GM23338 (cell line): Measurements from ENCODE around the gene EIF3B. TPM values are rescaled to one million over a fixed set of nuclear protein-coding genes. Genes with fewer than 3 reads are reported as not detected.

Experiments used
- ATAC-seq: fragments of 200-7000 bp; cut with Tn5 transposase; 3 replicates; pipeline ENCODE4 v1.9.1; 2020
- DNase-seq: peaks from one replicate; pipeline ENCODE4 v3.0.0-alpha.2; 2015; ENCODE audit warnings: low spot score
- H2AFZ ChIP-seq: fragments of 200-600 bp; sonication (generic); 2 replicates; pipeline ENCODE4 v1.8.0; 2016; ENCODE audit warnings: antibody characterized with exemption, mild to moderate bottlenecking, moderate library complexity
- H3F3A ChIP-seq: fragments of 200-600 bp; sonication (generic); replicated peaks from 2 replicates; pipeline ENCODE4 v1.8.0; 2017; ENCODE audit warnings: antibody characterized with exemption, mixed run types, low read depth
- H3K27ac ChIP-seq: fragments of 200-600 bp; sonication (generic); 2 replicates; pipeline ENCODE4 v1.6.1; 2016; ENCODE audit warnings: low read depth
- H3K27me3 ChIP-seq: fragments of 200-600 bp; sonication (generic); 2 replicates; pipeline ENCODE4 v1.8.0; 2016; ENCODE audit warnings: mild to moderate bottlenecking, mixed run types, moderate library complexity; ENCODE audit not compliant: insufficient read depth
- H3K36me3 ChIP-seq: fragments of 200-600 bp; sonication (generic); 2 replicates; pipeline ENCODE4 v1.8.0; 2016; ENCODE audit warnings: mild to moderate bottlenecking; ENCODE audit not compliant: insufficient read depth
- H3K4me1 ChIP-seq: fragments of 200-600 bp; sonication (generic); 2 replicates; pipeline ENCODE4 v1.8.0; 2016; ENCODE audit warnings: mild to moderate bottlenecking, moderate library complexity; ENCODE audit not compliant: insufficient read depth
- H3K4me2 ChIP-seq: fragments of 200-600 bp; sonication (generic); 2 replicates; pipeline ENCODE4 v1.7.1; 2017; ENCODE audit warnings: mixed run types
- H3K4me3 ChIP-seq: fragments of 200-600 bp; sonication (generic); 2 replicates; pipeline ENCODE4 v1.6.1; 2016; ENCODE audit warnings: mixed run types
- H3K79me2 ChIP-seq: fragments of 200-600 bp; sonication (generic); replicated peaks from 2 replicates; pipeline ENCODE4 v1.8.0; 2017; ENCODE audit warnings: mild to moderate bottlenecking; ENCODE audit not compliant: insufficient read depth
- H3K9me2 ChIP-seq: fragments of 200-600 bp; sonication (generic); 2 replicates; pipeline ENCODE4 v1.8.0; 2017; ENCODE audit not compliant: insufficient read depth
- H4K20me1 ChIP-seq: fragments of 200-600 bp; sonication (generic); replicated peaks from 2 replicates; pipeline ENCODE4 v1.8.0; 2017; ENCODE audit warnings: mild to moderate bottlenecking; ENCODE audit not compliant: insufficient read depth
- H3K27ac Mint-ChIP-seq: 2 replicates; pipeline ENCODE4 v1.8.0; 2020; ENCODE audit warnings: inconsistent platforms, mild to moderate bottlenecking, moderate library complexity, mixed read lengths
- H3K27me3 Mint-ChIP-seq: 3 replicates; pipeline ENCODE4 v1.8.0; 2022; ENCODE audit warnings: low read depth, mild to moderate bottlenecking, moderate library complexity, mixed read lengths, inconsistent platforms; ENCODE audit not compliant: insufficient read depth, poor library complexity
- H3K36me3 Mint-ChIP-seq: 3 replicates; pipeline ENCODE4 v1.8.0; 2021; ENCODE audit warnings: low read depth, mild to moderate bottlenecking, inconsistent platforms, moderate library complexity, mixed read lengths
- H3K4me1 Mint-ChIP-seq: 3 replicates; pipeline ENCODE4 v1.8.0; 2020; ENCODE audit warnings: mild to moderate bottlenecking, inconsistent platforms, mixed read lengths
- H3K4me3 Mint-ChIP-seq: 3 replicates; pipeline ENCODE4 v1.8.0; 2021; ENCODE audit warnings: moderate library complexity, mild to moderate bottlenecking, inconsistent platforms, mixed read lengths
- H3K9me3 Mint-ChIP-seq: 3 replicates; pipeline ENCODE4 v1.8.0; 2020; ENCODE audit warnings: moderate library complexity, mild to moderate bottlenecking, inconsistent platforms, mixed read lengths
- CREB1 ChIP-seq: fragments of 250-450 bp; sonication (Bioruptor Pico); IDR thresholded peaks from 2 replicates; pipeline ENCODE4 v1.5.0; 2020; ENCODE audit warnings: low read depth, mild to moderate bottlenecking, moderate library complexity
- ETS1 ChIP-seq: IDR thresholded peaks from 2 replicates; pipeline ENCODE4 v1.6.1; 2016; ENCODE audit warnings: antibody characterized with exemption
- EZH2phosphoT487 ChIP-seq: fragments of 200-600 bp; sonication (generic); IDR thresholded peaks from one replicate; pipeline ENCODE4 v1.8.1; 2018; ENCODE audit warnings: antibody characterized with exemption; ENCODE audit not compliant: unreplicated experiment
- POLR2AphosphoS5 ChIP-seq: IDR thresholded peaks from 2 replicates; pipeline ENCODE4 v1.6.1; 2016; ENCODE audit warnings: antibody characterized with exemption, low read depth
- REST ChIP-seq: IDR thresholded peaks from one replicate; pipeline ENCODE4 v1.6.1; 2018; ENCODE audit warnings: antibody characterized with exemption; ENCODE audit not compliant: unreplicated experiment
- STAT1 ChIP-seq: IDR thresholded peaks from one replicate; pipeline ENCODE4 v1.6.1; 2016; ENCODE audit warnings: antibody characterized with exemption; ENCODE audit not compliant: unreplicated experiment
- ZNF114 ChIP-seq: fragments of 250-450 bp; sonication (Bioruptor Pico); IDR thresholded peaks from 2 replicates; pipeline ENCODE4 v1.5.0; 2020; ENCODE audit warnings: mild to moderate bottlenecking, moderate library complexity
- ZNF331 ChIP-seq: fragments of 250-450 bp; sonication (Bioruptor Pico); IDR thresholded peaks from 2 replicates; pipeline ENCODE4 v1.5.0; 2020; ENCODE audit warnings: low read depth, mild to moderate bottlenecking, moderate library complexity
- ZNF462 ChIP-seq: fragments of 250-450 bp; sonication (Bioruptor Pico); IDR thresholded peaks from 2 replicates; pipeline ENCODE4 v1.5.0; 2020; ENCODE audit warnings: mild to moderate bottlenecking, moderate library complexity
- polyA plus RNA-seq: library from polyadenylated mRNA; unstranded; fragments of >200 nt; fragmentation: Nextera tagmentation; extraction: Ambion mirVana; gene quantifications from 2 replicates; pipeline ENCODE4 v1.2.1, GENCODE V29; 2016
- total RNA-seq: library from RNA; depleted of rRNA; stranded (reverse); fragments of >200 nt; shearing (Covaris generic); gene quantifications from 2 replicates; pipeline ENCODE4 v1.2.3, GENCODE V29; 2014

The EIF3B gene
- total and polyA plus RNA-seq, 2 experiments from 2014 or later: 106 to 355 TPM

GRCh38 chr7:2312267-2312929 lies 42.2 kb upstream of the EIF3B start:
- Mint-ChIP-seq H3K27me3 (peaks cover 8% of the 10 kb centered on the region), H3K27ac (no peak overlapping the region), H3K4me3 (peak overlapping the region; percentile 57), H3K9me3 (0 out of 3 replicates have a peak, but pooled peaks cover 3% of the 10 kb centered on the region), H3K36me3 (peaks cover 8% of the 10 kb centered on the region), H3K4me1 (peaks cover 17% of the 10 kb centered on the region)
- H3K4me2 ChIP-seq: no peak overlapping the region
- DNase-seq (no peak), ATAC-seq (no peak)
- no peaks in the 10 kb centered on the region for H3K36me3 ChIP-seq
- no peak overlapping the region for H3K27ac ChIP-seq
- peaks cover 57% of the 10 kb centered on the region for H3K79me2 ChIP-seq
- TF ChIP-seq STAT1 (no peak), CREB1 (no peak), ETS1 (no peak), REST (no peak), ZNF331 (CRISPR knock-in tag) (no peak), ZNF114 (CRISPR knock-in tag) (no peak), POLR2AphosphoS5 (no peak), EZH2phosphoT487 (no peak)
- no peaks in the 10 kb centered on the region for H3K9me2 ChIP-seq
- no peaks in the 10 kb centered on the region for H4K20me1 ChIP-seq
- no peak overlapping the region for H2AFZ ChIP-seq
- 0 out of 2 replicates have a peak, but pooled peaks cover 11% of the 10 kb centered on the region for H3F3A ChIP-seq
- no peaks in the 10 kb centered on the region for H3K27me3 ChIP-seq
- peaks cover 10% of the 10 kb centered on the region for H3K4me1 ChIP-seq
- no peak overlapping the region for H3K4me3 ChIP-seq

- ATAC-seq: peak; percentile 21
- Histone ChIP-seq H3K4me2 (peak overlapping the region; percentile 86), H2AFZ (no peak overlapping the region), H3K79me2 (peaks cover 49% of the 10 kb centered on the region), H3K4me3 (peak overlapping the region; percentile 83), H3K27ac (no peak overlapping the region), H3K9me2 (no peaks in the 10 kb centered on the region), H3F3A (0 out of 2 replicates have a peak, but pooled peaks cover 11% of the 10 kb centered on the region), H3K27me3 (no peaks in the 10 kb centered on the region), H3K36me3 (no peaks in the 10 kb centered on the region), H3K4me1 (peaks cover 10% of the 10 kb centered on the region), H4K20me1 (no peaks in the 10 kb centered on the region)
- no peak overlapping the region for H3K27ac Mint-ChIP-seq
- H3K4me3 Mint-ChIP-seq: no peak overlapping the region; the same call in 1 of the 3 replicates
- no peak for DNase-seq
- H3K36me3 Mint-ChIP-seq: peaks cover 8% of the 10 kb centered on the region
- H3K9me3 Mint-ChIP-seq: 0 out of 3 replicates have a peak, but pooled peaks cover 3% of the 10 kb centered on the region
- H3K27me3 Mint-ChIP-seq: peaks cover 8% of the 10 kb centered on the region
- H3K4me1 Mint-ChIP-seq: peaks cover 14% of the 10 kb centered on the region
- no peak for TF ChIP-seq ZNF462 (CRISPR knock-in tag)
Measured at GRCh38 chr7:2313450-2314208, 41.0 kb upstream of the EIF3B start.
